ENCODE data around the gene TMEM132E.

Gene TMEM132E

GRCh38 chr17:34665150-34665806 lies 85.9 kb downstream of the TMEM132E start:
- DNase-seq (ENCODE audit: low read depth in 2 of 2) = no peak

DNA sequence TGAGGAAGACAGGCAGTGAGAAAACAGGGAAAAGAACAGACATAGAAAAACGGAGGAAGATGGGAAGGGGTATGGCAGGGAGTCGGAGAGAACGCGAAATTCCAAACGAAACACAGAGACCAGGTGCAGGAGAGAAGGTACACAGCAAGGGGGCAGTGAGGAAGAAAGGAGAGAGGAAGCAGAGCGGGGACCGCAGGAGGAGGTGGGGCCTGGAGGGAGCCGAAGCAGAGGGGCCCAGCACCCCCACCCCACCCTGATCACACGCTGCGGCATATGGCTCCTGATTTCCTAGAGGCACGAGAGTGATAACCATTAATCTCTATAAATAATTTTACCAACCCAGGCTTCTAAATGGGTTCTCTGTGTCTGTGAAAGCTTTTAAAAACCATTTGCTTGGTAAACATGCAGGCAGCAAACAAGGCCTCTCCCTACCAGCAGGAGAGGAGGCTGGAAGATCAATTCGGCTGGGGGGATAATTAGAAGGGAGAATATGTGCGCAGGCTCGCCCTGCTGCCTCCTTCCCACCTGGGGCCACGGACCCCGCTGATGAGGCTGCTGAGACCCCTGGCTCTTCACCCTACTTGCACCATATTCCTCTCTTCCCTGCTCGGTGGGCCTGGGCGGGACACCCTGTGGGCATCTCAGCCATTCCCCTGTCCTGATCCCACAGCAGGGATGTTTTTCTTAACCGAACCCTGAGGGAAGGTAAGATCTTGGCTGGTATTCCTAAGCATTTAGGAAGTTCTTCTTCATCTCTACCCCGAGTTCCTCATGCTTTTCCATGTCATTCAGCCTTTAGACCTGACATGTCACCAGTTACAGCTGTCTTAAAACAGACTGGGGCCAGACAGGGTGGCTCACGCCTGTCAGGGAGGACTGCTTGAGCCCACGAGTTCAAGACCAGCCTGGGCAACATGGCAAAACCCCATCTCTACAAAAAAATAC lies 86.7 kb downstream of the TMEM132E start:
- no peak for DNase-seq (ENCODE audit: low read depth in 2 of 2)

- no peak for DNase-seq (ENCODE audit: low read depth in 2 of 2)
Measured at GRCh38 chr17:34667656-34668055, 88.3 kb downstream of the TMEM132E start.

GRCh38 chr17:34668206-34668605 lies 88.8 kb downstream of the TMEM132E start:
- no peak for DNase-seq (ENCODE audit: low read depth in 2 of 2)

GRCh38 chr17:34669511-34669910 lies 90.1 kb downstream of the TMEM132E start:
- no peak for DNase-seq (ENCODE audit: low read depth in 2 of 2)

DNA sequence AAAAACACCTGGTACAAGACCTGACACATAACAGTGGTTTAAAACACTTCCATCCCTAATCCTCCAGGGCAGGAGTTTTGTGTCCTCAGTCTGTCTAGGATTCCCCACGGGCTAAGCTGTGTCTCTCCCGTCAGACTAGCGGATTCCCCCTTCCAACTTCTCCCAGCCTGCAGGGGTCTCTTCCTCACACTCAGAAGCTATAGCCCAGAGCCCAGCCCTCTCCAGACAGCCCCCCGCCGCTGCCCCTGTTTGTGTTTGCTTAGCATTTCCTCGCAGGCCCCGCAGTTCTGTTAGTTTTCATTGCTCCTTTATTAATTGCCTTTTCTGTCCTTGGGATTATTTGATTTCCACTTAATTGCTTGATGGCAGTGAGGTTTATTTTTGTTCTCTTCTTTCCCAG lies 91.2 kb downstream of the TMEM132E start:
- DNase-seq (ENCODE audit: low read depth in 2 of 2) = no peak

GRCh38 chr17:34671191-34671590 lies 91.8 kb downstream of the TMEM132E start:
- no peak for DNase-seq (ENCODE audit: low read depth in 2 of 2)

GRCh38 chr17:34672176-34672785 lies 92.9 kb downstream of the TMEM132E start:
- no peak for DNase-seq (ENCODE audit: low read depth in 2 of 2)

DNA sequence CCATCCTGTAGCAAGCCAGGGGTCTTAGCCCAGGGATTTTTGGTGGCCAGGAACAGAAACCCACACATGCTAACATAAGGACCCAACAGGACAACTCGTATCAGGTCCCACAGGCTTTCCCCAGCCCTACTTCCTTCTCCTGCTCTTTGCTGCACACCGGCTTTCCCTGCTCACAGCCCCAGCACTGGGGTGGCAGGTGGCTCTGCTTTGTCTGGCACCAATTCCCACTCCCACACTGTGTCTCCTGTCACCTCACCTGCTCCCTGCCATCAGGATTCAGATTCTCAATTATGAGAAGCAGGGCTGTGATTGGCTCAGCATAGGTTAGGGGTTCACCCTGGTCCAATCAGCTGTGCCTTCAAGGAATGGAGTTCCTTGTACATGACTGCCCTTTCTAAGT lies 94.1 kb downstream of the TMEM132E start:
- no peak for DNase-seq (ENCODE audit: low read depth in 2 of 2)

- no peak for DNase-seq (ENCODE audit: low read depth in 2 of 2)
Measured at GRCh38 chr17:34673995-34674890, 94.9 kb downstream of the TMEM132E start.

DNA sequence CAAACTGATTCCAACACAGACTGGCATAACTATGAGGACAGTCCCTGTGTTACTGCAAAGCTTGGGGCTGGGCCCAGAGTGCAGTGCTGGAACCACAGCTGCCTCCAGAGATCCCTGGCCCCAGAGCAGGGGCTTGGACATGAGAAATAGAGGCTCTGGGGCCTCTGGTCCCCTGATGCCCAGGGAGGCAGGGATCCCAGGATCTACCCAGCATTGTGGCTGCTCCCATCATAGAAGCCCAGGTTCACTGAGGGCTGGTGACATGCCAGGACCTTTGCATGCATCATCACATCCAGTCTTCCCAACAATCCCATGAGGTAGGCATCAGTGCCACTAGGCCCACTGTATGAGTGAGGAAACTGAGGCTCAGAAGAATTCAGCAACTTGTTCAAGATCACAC lies 95.8 kb downstream of the TMEM132E start:
- DNase-seq (ENCODE audit: low read depth in 2 of 2) = no peak

- DNase-seq (ENCODE audit: low read depth in 2 of 2) = no peak
Measured at GRCh38 chr17:34675605-34676004, 96.2 kb downstream of the TMEM132E start.

DNA sequence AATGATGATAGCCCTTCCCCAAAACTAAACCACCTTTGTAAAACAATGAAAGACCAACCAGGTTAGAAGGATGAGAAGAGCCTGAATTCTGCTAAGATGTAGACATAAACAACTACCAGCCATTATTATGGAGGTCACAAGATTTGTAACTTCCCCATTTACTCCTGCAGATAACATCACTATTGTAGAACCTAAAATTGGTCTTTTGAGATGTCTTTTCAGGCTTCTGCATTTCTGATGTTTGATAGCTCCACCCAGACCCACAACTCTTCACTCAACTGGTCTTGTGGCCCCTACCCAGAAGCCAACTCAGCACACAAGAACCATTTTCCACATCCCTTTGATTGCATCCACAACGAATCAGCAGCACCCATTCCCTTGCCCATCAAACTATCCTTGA lies 100.8 kb downstream of the TMEM132E start:
- DNase-seq (ENCODE audit: low read depth in 2 of 2) = no peak

GRCh38 chr17:34682305-34682704 lies 102.9 kb downstream of the TMEM132E start:
- no peak for DNase-seq (ENCODE audit: low read depth in 2 of 2)

- no peak for DNase-seq (ENCODE audit: low read depth in 2 of 2)
Measured at GRCh38 chr17:34683390-34683789, 104.0 kb downstream of the TMEM132E start.

Measured in stimulated activated CD8-positive, alpha-beta memory T cell treated with anti-CD3 and anti-CD28 coated beads, Interleukin-7, amount 100 ng/mL, for 4 hours (primary cell).